Measurements from ENCODE around the gene CNDP1.

The CNDP1 gene

GRCh38 chr18:74582642-74583041 lies 48.3 kb downstream of the CNDP1 start:
- DNase-seq (ENCODE audit: low spot score), result no peak

GRCh38 chr18:74587441-74587840 lies 53.1 kb downstream of the CNDP1 start:
- no peak for DNase-seq (ENCODE audit: low spot score)

- no peak for DNase-seq (ENCODE audit: low spot score)
These were observed 54.7 kb downstream of the CNDP1 start for GRCh38 chr18:74589021-74589420.

- no peak for DNase-seq (ENCODE audit: low spot score)
These were observed 55.5 kb downstream of the CNDP1 start for GRCh38 chr18:74589811-74590210.

- DNase-seq (ENCODE audit: low spot score), result no peak
These were observed 56.4 kb downstream of the CNDP1 start for GRCh38 chr18:74590671-74591070.

GRCh38 chr18:74595431-74595830 lies 61.1 kb downstream of the CNDP1 start:
- no peak for DNase-seq (ENCODE audit: low spot score)

- peak; percentile 23 for DNase-seq (ENCODE audit: low spot score)
These were observed 62.8 kb downstream of the CNDP1 start for GRCh38 chr18:74597034-74597661.

- DNase-seq (ENCODE audit: low spot score), result peak; percentile 53
These were observed 63.5 kb downstream of the CNDP1 start, which contains the start of gene ZNF407 for GRCh38 chr18:74597662-74598349. TSS of gene ZNF407 (plus strand) at chr18:74597870. CDS start at chr18:74631020, 33,150 bp downstream.

GRCh38 chr18:74598350-74599001 lies 64.2 kb downstream of the CNDP1 start:
- DNase-seq (ENCODE audit: low spot score), result peak; percentile 36

- DNase-seq (ENCODE audit: low spot score), result no peak
These were observed 70.1 kb downstream of the CNDP1 start for GRCh38 chr18:74604361-74604760.

- no peak for DNase-seq (ENCODE audit: low spot score)
These were observed 70.5 kb downstream of the CNDP1 start for GRCh38 chr18:74604774-74605173.

GRCh38 chr18:74608681-74609080 lies 74.4 kb downstream of the CNDP1 start:
- no peak for DNase-seq (ENCODE audit: low spot score)

GRCh38 chr18:74609535-74609934 lies 75.2 kb downstream of the CNDP1 start:
- DNase-seq (ENCODE audit: low spot score), result no peak

GRCh38 chr18:74610051-74610615 lies 75.8 kb downstream of the CNDP1 start:
- DNase-seq (ENCODE audit: low spot score), result no peak

GRCh38 chr18:74610860-74611259 lies 76.6 kb downstream of the CNDP1 start:
- DNase-seq (ENCODE audit: low spot score), result no peak

- DNase-seq (ENCODE audit: low spot score), result no peak
These were observed 77.5 kb downstream of the CNDP1 start for GRCh38 chr18:74611765-74612164.

GRCh38 chr18:74613381-74613780 lies 79.1 kb downstream of the CNDP1 start:
- DNase-seq (ENCODE audit: low spot score), result no peak

- DNase-seq (ENCODE audit: low spot score), result no peak
These were observed 82.2 kb downstream of the CNDP1 start for GRCh38 chr18:74616494-74616893.

GRCh38 chr18:74617486-74617885 lies 83.2 kb downstream of the CNDP1 start:
- no peak for DNase-seq (ENCODE audit: low spot score)

GRCh38 chr18:74622072-74622471 lies 87.8 kb downstream of the CNDP1 start:
- DNase-seq (ENCODE audit: low spot score), result no peak

GRCh38 chr18:74623047-74623816 lies 88.9 kb downstream of the CNDP1 start:
- no peak for DNase-seq (ENCODE audit: low spot score)

- no peak for DNase-seq (ENCODE audit: low spot score)
These were observed 90.2 kb downstream of the CNDP1 start for GRCh38 chr18:74624466-74624865.
